ENCODE results near the gene RAD51B.

DNA sequence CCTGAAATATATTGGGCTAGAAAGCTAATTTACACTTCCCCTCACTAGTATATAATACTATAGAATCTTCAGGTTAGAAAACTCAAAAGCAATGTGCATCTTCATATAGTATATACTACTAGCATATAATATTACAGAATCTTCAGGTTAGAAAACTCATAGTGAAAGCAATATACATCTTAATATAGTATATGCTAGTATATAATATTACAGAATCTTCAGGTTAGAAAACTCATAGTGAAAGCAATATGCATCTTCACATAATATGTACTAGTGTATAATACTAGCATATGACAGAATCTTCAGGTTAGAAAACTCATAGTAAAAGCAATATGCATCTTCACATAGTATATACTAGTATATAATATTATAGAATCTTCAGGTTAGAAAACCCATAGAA is 643.7 kb downstream of the RAD51B start:
- TF ChIP-seq EZH2 (IDR thresholded peaks at IDR 0.05) (no peak), POLR2AphosphoS5 (IDR thresholded peaks at IDR 0.05; ENCODE audit: borderline replicate concordance, low read depth, low read length) (no peak), FOXP2 (optimal IDR thresholded peaks at IDR 0.05; ENCODE audit: control extremely low read depth, extremely low read length, insufficient read depth) (no peak)
